ENCODE results near the gene MTNR1B.
A peak's percentile ranks its signal among the peaks of the same experiment; 100 is the strongest.

The MTNR1B gene

GRCh38 chr11:93020248-93021046 lies 51.0 kb downstream of the MTNR1B start:
- DNase-seq: peak; percentile 53

DNA sequence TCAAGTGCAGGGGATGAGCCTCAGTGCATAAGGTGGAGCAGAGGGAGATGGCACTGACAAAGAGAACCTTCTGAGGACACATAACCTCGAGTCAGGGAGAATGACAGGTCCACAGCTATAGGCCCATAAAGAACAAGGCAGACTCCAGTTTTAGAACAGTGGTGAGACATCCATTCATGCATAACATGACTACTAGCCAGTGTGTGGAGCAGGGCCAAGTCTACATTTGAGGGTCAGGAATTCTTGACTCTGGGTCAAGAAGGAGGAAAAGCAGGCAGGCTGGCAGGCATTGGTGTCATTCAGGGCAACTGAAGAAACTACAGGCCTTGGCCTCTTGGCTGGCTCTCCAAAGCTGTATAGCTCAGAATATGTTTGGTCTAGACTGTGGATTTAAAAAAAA lies 54.9 kb downstream of the MTNR1B start:
- in situ Hi-C loops (cut with HindIII; ENCODE audit: low pct_ligation_motif_present, low pct_unique_long_range_greater_than_20kb, low sequenced_read_pairs): no loop called here
- DNase-seq: peak; percentile 66

More at GRCh38 chr11:93020248-93021046, 51.0 kb downstream of the MTNR1B start:
- in situ Hi-C loops (cut with HindIII; ENCODE audit: low pct_ligation_motif_present, low pct_unique_long_range_greater_than_20kb, low sequenced_read_pairs): no loop called here

GRCh38 chr11:93025558-93026255 lies 56.3 kb downstream of the MTNR1B start:
- no peak for DNase-seq
- in situ Hi-C loops (cut with HindIII; ENCODE audit: low pct_ligation_motif_present, low pct_unique_long_range_greater_than_20kb, low sequenced_read_pairs): no loop called here

DNA sequence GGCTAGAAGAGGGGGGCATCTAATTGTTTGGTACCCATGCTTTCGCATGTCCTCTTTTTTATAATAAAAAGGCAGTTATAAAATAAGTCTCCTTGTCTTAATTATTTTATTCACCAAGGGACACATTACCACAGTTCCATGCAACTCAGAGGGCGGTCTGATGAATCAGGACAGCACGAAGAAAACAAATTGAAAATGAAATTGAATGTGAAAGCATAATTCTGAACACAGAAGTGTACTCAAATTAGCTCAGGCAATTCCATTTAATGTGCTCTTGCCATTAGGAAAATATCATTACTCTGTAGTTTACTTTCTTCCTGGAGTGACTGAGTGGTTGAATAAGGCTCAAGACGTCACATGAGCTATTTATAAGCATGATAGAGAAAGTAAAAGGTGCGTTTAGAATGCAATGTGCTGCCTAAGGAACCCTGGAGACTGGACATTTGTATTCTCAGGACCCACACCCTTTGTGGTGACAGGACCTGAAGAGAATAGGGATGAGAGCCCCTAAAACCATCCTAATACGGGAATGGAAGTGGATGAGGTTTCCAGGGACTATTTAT lies 59.6 kb downstream of the MTNR1B start:
- in situ Hi-C loops (cut with HindIII; ENCODE audit: low pct_ligation_motif_present, low pct_unique_long_range_greater_than_20kb, low sequenced_read_pairs): no loop called here
- no peak for DNase-seq

DNA sequence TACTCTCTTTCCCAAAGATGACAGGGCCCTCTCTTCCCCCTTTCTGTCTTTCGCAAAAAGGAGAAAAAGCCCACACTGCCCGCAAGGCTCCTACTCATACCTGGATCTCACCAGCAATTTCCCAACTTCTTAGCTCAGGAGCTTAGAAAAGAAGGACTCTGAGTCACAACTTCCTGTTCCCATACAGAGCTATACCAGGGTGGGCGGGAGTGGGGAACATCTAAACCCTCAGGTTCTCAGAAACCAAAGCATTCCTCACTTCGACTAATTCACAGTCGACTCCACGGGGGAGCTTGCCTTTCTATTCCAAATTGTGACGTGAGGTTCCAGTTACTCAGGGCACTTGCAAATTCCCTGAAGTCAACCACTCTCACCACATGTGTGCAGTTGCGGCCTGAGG lies 61.9 kb downstream of the MTNR1B start:
- DNase-seq: no peak
- in situ Hi-C loops (cut with HindIII; ENCODE audit: low pct_ligation_motif_present, low pct_unique_long_range_greater_than_20kb, low sequenced_read_pairs): no loop called here

All from ACHN (cell line).